Frontal cortex (tissue), 4 donors: ENCODE measurements around the gene PRPF8. TPM values are rescaled to one million over a fixed set of nuclear protein-coding genes. Genes with fewer than 3 reads are reported as not detected.

ENCODE experiments used
- DNase-seq, 2 donors: peaks; one replicate each; pipeline ENCODE4 v3.0.0; 2012; ENCODE audit warnings: low spot score in 2 of 2
- FAIRE-seq: peaks from 2 replicates; lab custom pipeline; 2012; peaks lifted over from hg19 to GRCh38; lab: Jason Lieb, UNC
- total RNA-seq: library from RNA; depleted of rRNA; stranded (reverse); fragments of >200 nt; gene quantifications from one replicate; pipeline ENCODE4 v1.2.3, GENCODE V29; 2014
- donor health status: control.
- donor health status: control.
- donor health status: control.

The PRPF8 gene
- total RNA-seq, 1 donor from 2014 or later = 75.0 TPM

GRCh38 chr17:1647802-1648171 is 36.9 kb downstream of the PRPF8 start:
- FAIRE-seq (no peak), DNase-seq (no peak)

DNA sequence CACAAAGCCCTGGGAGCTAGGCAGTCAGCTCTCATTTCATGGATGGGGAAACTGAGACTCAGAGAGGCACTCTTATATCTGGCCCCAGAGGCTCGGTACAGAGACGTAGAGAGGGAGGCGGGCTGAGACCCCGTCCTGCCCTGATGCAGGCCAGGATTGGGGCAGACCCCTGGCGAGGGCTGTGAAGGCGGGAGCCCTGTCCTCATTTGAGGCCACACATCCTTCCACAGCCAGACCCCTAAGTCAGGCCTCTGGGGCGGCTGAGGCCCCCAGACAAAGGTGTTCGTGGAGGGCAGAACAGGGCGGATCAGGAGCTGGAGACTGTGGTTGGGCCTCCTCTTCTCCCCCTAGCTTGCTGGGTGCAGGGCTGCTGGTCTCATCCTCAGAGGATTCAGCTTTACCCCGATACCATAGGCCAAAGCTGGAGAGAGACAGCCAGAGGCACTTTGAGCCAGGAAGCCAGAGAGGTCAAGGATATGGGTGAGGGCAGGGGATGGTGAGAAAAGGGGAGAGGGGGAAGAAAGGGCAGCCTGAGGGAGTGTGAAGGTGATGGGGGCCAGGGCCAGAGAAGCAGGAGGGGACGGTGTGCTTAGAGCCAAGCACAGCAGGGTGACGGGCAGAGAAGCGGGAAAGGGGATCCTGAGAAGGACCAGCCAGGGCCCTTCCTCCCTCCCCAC is 38.3 kb downstream of the PRPF8 start:
- no peak for FAIRE-seq

DNA sequence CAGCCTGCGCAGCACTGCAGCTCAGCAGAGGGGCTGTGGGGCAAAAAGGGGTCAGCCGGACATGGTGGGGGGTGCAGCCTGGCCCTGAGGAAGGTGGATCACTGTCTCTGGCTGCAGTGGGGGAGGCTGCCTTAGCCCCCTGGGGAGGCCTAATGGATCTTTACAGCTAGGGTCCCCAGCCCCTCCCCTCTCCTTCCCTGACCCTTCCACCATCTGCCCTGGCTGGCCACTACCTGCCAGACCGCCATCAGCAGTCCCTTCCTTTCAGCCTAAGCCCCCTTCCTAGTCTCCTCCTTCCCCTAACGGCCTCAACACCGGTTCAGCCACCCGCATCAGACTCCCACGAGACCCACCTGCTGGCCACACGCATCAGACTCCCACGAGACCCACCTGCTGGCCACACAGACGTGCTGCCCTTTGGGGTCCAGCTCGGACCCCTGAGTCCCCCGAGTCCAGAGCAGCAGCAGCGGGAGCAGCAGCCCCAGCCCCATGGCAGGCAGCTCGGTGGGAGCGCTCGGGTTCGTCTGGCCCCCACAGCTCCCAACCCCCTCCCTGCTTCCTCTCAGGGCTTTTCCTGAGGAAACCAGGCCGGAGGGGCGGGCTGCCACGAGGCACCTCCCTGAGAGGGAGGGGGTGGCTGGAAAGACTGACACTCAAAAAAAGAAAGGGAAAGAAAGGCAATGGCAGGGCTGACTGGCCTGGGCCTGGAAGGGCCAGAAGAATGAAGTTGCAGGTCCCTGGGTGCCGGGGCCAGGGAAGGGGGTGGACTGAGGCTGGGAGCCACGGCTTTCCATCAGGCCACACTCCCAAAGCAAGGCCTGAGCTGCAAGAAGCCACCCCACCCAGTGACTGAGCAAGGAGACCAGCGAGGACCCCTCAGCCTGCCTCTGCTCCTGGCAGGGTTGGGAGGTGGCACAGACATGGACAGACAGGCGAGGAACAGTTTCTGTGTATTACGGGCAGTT is 39.2 kb downstream of the PRPF8 start, which contains the start of gene SCARF1:
SCARF1 (minus strand) TSS at position 526 of the 965 bp plus-strand sequence; CDS start at position 491, 35 bp downstream.
- FAIRE-seq (no peak), DNase-seq (peak; percentile 61 to 64)

More for the DNA sequence above, 38.3 kb downstream of the PRPF8 start:
- no peak for DNase-seq

- FAIRE-seq (no peak), DNase-seq (peak in 1 of 2 donors; percentile 47)
Measured at GRCh38 chr17:1644493-1645206, 40.0 kb downstream of the PRPF8 start.

DNA sequence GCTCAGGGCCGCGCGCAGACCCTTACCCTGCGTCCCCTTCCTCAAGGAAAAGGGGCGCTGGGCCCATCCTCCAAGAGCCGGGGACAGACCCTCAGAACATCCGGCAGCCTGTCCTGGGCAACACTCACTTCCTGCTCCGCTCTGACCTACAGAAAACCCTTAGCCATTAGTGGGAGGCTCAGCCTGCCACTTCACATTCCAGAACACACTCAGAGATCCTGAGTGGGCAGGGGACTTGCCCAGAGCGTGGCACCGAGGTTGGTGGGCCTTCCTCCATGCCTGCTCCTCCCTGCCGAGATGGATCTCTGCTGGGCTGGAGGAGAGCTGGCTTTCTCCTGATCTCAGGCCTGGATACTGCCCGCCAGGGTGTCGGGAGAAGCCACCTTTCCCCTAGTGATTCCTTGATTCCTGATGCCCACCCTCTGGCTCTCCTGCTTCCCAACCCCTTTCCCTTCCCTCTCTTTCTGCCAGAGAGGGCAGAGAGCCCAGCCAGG is 40.6 kb downstream of the PRPF8 start:
- DNase-seq = no peak
- no peak for FAIRE-seq

DNA sequence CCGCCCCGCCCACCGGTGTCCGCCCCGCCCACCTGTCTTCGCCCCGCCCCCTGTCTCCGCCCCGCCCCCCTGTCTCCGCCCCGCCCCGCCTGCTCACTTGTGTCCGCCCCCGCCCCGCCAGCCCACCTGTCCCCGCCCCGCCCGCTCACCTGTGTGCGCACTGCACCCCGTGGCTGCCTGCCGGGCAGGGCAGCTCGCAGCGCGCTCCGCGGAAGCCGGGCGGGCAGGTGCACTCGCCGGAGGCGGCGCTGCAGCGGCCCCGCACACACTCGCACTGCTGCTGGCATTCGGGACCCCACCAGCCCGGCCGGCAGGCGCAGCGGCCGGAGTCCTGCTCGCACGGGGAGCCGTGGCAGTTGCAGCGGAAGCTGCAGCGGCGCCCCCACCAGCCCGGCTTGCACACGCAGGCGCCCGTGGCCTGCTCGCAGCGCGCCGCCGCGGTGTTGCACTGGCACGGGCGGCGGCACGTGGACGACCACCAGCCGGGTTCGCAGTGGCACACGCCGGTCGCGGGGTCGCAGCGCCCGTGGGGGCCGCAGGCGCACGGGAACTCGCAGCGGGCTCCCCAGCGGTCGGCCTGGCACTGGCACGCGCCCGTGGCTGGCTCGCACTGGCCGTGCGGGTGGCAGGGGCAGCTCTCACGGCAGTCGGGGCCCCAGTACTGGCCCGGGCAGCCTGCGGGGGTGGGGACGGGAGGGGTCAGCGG is 41.2 kb downstream of the PRPF8 start:
- FAIRE-seq (no peak), DNase-seq (peak; percentile 67 to 69)

GRCh38 chr17:1641065-1641403 is 43.6 kb downstream of the PRPF8 start:
- DNase-seq (no peak), FAIRE-seq (no peak)

DNA sequence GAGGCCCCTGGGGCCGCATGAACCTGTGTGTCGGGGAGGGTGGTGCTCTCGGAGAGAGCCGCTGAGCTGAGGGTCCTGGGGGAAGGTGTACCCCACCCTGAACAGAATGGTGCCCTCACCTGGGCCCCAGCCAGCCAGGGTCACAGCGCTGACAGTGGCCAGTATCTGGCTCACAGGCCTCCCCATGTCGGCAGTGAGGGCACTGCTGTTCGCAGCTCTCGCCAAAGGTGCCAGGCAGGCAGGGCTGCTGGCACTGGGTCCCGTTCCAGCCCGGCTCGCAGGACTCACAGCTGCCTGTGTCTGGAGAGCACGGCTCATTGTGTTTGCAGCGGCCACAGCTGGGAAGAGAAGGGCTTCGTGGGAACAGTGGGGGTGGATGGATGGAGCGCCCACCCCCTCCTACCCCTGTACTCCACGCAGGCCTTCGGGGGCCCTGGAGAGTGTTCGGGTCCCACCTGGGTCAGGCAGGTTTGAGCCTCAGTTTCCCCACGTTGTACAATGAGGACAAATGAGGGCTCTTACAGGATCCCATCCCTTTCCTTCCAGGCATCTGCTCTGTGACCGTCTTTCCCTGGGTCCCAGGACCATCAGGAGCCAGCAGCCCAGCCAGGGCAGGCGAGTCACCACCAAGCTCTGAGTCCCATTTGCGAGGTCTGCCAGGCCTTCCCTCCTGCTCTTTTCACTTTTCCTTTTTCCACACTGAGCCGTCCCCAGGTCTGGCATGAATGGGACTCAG is 44.2 kb downstream of the PRPF8 start:
- FAIRE-seq (no peak), DNase-seq (peak; percentile 51 to 58)

DNA sequence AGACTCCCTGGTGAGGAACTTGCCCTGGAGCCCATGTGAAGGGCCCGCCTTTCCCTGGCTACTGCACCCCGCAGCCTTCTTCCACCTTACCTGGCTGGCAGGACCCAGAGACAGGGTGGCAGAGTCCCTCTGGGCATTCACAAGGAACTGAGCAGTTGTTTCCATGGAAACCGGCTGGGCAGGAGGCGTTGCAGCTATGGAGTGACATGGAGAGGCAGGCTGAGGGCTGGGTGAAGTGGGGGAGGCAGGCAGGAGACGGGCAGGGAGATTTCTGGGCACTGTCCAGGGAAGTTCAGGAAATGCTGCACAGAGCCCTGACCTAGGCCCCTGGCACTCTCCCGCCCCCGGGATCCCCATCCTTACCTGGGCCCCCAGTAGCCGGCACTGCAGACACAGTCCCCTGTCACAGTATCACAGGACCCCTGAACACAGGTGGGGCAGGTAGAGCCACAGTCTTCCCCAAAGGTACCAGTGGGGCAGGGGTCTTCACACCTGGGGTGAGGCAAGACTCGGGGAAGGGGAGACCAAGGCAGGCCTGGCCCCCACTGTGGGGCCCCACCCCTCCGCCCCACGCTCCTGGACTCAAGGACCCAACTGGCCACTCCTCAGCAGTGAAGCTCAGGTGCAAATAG is 45.0 kb downstream of the PRPF8 start:
- peak in 1 of 2 donors; percentile 65 for DNase-seq
- no peak for FAIRE-seq

DNA sequence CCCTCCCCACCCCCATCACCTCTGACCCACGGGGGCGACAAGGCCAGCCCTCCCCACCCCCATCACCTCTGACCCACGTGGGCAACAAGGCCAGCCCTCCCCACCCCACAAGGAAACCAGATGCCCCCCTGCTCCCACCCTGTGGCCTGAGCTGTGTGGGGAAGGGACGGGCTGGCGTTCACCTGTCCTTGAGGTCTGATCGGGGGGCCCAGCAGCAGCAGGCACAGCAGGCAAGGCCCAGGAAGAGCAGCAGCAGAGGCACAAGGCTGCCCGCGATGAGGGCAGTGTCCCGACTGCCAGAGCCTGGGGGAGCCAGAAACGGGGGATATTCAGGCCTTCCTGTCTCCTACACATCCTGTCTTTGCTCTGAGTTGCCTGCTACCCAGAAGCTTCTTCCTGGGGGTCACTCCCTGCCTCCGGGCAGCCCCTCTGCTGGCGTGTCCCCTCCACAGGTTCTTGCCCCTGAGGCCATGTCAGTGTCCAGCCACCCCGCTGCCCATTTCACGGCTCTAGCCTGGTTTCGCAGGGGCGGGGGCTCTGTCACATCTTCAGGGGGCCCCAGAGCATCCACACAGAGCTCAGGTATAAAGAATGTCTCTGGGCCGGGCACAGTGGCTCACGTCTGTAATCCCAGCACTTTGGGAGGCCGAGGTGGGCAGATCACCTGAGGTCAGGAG is 45.9 kb downstream of the PRPF8 start:
- DNase-seq = no peak
- FAIRE-seq = no peak

GRCh38 chr17:1638171-1638590 is 46.5 kb downstream of the PRPF8 start:
- no peak for FAIRE-seq

GRCh38 chr17:1636732-1637285 is 47.9 kb downstream of the PRPF8 start:
- no peak for FAIRE-seq
- DNase-seq = no peak

More at GRCh38 chr17:1638171-1638590, 46.5 kb downstream of the PRPF8 start:
- no peak for DNase-seq

GRCh38 chr17:1635675-1636465 is 48.8 kb downstream of the PRPF8 start:
- DNase-seq (no peak), FAIRE-seq (no peak)

GRCh38 chr17:1634841-1635650 is 49.6 kb downstream of the PRPF8 start:
- FAIRE-seq (no peak), DNase-seq (no peak)

- FAIRE-seq (no peak), DNase-seq (no peak)
Measured at GRCh38 chr17:1630662-1631061, 54.0 kb downstream of the PRPF8 start.
